ENCODE results near the gene GPC5. TPM values are rescaled to one million over a fixed set of nuclear protein-coding genes. Genes with fewer than 3 reads are reported as not detected.
A peak's percentile ranks its signal among the peaks of the same experiment; 100 is the strongest.

Gene GPC5
- total and polyA plus RNA-seq, 2 of the 13 experiments (the other 11 are each of a cell fraction or from before 2014, with no cell fraction given): 0.02 to 0.07 TPM

GRCh38 chr13:91586609-91587008, 188.2 kb downstream of the GPC5 start:
- Histone ChIP-seq H4K20me1 (ENCODE audit: insufficient read depth, low read length) (no peaks in the 10 kb centered on the region), H3K27ac (ENCODE audit: extremely low read length, insufficient read depth, low read length) (no peak overlapping the region), H2AFZ (ENCODE audit: low read length) (no peak overlapping the region), H3K9me3 (ENCODE audit: low read length) (no peaks in the 10 kb centered on the region), H3K4me1 (ENCODE audit: insufficient read depth, low read length) (no peaks in the 10 kb centered on the region), H3K79me2 (ENCODE audit: insufficient read depth, low read length) (no peaks in the 10 kb centered on the region), H3K4me3 (replicated peaks in 1 of 3; ENCODE audit: insufficient read depth in 1 of 3, low read depth in 2 of 3, low read length in 3 of 3) (no peak overlapping the region), H3K4me2 (ENCODE audit: low read depth, low read length) (no peak overlapping the region), H3K36me3 (replicated peaks in 1 of 2; ENCODE audit: control insufficient read depth in 1 of 2, insufficient read depth in 2 of 2, low read length in 2 of 2) (no peaks in the 10 kb centered on the region), H3K9ac (ENCODE audit: insufficient read depth, low read depth, low read length) (no peak overlapping the region), H3K27me3 (ENCODE audit: control insufficient read depth in 1 of 2, insufficient read depth in 2 of 2, low read length in 2 of 2) (no peaks in the 10 kb centered on the region)
- 53% methylated on average over 1 of the region's 1 CpG for WGBS (ENCODE audit: low lambda C conversion rate)
- DNase-seq (ENCODE audit: low spot score) (no peak), FAIRE-seq (no peak), ATAC-seq (no peak)
- TF ChIP-seq CEBPB (IDR thresholded peaks at IDR 0.05; ENCODE audit: borderline replicate concordance, low read depth, low read length) (0 out of 2 replicates have a peak, but pooled peaks have one; percentile 22), JARID2 (CRISPR knock-in tag; IDR thresholded peaks at IDR 0.05; ENCODE audit: insufficient replicate concordance) (no peak)
- TF ChIP-seq, protein P1, sequence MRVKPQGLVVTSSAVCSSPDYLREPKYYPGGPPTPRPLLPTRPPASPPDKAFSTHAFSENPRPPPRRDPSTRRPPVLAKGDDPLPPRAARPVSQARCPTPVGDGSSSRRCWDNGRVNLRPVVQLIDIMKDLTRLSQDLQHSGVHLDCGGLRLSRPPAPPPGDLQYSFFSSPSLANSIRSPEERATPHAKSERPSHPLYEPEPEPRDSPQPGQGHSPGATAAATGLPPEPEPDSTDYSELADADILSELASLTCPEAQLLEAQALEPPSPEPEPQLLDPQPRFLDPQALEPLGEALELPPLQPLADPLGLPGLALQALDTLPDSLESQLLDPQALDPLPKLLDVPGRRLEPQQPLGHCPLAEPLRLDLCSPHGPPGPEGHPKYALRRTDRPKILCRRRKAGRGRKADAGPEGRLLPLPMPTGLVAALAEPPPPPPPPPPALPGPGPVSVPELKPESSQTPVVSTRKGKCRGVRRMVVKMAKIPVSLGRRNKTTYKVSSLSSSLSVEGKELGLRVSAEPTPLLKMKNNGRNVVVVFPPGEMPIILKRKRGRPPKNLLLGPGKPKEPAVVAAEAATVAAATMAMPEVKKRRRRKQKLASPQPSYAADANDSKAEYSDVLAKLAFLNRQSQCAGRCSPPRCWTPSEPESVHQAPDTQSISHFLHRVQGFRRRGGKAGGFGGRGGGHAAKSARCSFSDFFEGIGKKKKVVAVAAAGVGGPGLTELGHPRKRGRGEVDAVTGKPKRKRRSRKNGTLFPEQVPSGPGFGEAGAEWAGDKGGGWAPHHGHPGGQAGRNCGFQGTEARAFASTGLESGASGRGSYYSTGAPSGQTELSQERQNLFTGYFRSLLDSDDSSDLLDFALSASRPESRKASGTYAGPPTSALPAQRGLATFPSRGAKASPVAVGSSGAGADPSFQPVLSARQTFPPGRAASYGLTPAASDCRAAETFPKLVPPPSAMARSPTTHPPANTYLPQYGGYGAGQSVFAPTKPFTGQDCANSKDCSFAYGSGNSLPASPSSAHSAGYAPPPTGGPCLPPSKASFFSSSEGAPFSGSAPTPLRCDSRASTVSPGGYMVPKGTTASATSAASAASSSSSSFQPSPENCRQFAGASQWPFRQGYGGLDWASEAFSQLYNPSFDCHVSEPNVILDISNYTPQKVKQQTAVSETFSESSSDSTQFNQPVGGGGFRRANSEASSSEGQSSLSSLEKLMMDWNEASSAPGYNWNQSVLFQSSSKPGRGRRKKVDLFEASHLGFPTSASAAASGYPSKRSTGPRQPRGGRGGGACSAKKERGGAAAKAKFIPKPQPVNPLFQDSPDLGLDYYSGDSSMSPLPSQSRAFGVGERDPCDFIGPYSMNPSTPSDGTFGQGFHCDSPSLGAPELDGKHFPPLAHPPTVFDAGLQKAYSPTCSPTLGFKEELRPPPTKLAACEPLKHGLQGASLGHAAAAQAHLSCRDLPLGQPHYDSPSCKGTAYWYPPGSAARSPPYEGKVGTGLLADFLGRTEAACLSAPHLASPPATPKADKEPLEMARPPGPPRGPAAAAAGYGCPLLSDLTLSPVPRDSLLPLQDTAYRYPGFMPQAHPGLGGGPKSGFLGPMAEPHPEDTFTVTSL (CRISPR knock-in tag; IDR thresholded peaks at IDR 0.05; ENCODE audit: borderline replicate concordance): no peak
- ChIA-PET POLR2A (no interaction called here), CTCF (ENCODE audit: low intra/inter-chr PET ratio, low total read pairs) (no interaction called here)
- intact Hi-C loops (cut with micrococcal nuclease; ENCODE audit: unreplicated experiment) (no loop called here), in situ Hi-C loops (cut with HindIII; ENCODE audit: extremely low pct_ligation_motif_present, low pct_unique_long_range_greater_than_20kb) (no loop called here)
- BruUV-seq (replicated peaks): no TSS peak

Data from HepG2 (cell line).